Measurements from ENCODE around the gene ERCC6L2. TPM values are rescaled to one million over a fixed set of nuclear protein-coding genes. Genes with fewer than 3 reads are reported as not detected.

ERCC6L2 gene
- total and polyA plus RNA-seq, 10 of the 15 experiments (the other 5 are each of a cell fraction or from before 2014, with no cell fraction given), result 8.1 to 45.0 (median 22.6) TPM

- no peak for TF ChIP-seq FOS (IDR thresholded peaks at IDR 0.05; ENCODE audit: borderline replicate concordance, extremely low read depth, insufficient read length)
- TF ChIP-seq EZH2 (IDR thresholded peaks at IDR 0.05; ENCODE audit: borderline replicate concordance, control insufficient read depth, low read depth, low read length), result no peak
- no peak for TF ChIP-seq NR2C2 (IDR thresholded peaks at IDR 0.05; ENCODE audit: borderline replicate concordance, control insufficient read depth, insufficient read length, low read depth)
- TF ChIP-seq KDM1A (IDR thresholded peaks at IDR 0.05; ENCODE audit: borderline replicate concordance), result no peak
- TF ChIP-seq, protein P1, sequence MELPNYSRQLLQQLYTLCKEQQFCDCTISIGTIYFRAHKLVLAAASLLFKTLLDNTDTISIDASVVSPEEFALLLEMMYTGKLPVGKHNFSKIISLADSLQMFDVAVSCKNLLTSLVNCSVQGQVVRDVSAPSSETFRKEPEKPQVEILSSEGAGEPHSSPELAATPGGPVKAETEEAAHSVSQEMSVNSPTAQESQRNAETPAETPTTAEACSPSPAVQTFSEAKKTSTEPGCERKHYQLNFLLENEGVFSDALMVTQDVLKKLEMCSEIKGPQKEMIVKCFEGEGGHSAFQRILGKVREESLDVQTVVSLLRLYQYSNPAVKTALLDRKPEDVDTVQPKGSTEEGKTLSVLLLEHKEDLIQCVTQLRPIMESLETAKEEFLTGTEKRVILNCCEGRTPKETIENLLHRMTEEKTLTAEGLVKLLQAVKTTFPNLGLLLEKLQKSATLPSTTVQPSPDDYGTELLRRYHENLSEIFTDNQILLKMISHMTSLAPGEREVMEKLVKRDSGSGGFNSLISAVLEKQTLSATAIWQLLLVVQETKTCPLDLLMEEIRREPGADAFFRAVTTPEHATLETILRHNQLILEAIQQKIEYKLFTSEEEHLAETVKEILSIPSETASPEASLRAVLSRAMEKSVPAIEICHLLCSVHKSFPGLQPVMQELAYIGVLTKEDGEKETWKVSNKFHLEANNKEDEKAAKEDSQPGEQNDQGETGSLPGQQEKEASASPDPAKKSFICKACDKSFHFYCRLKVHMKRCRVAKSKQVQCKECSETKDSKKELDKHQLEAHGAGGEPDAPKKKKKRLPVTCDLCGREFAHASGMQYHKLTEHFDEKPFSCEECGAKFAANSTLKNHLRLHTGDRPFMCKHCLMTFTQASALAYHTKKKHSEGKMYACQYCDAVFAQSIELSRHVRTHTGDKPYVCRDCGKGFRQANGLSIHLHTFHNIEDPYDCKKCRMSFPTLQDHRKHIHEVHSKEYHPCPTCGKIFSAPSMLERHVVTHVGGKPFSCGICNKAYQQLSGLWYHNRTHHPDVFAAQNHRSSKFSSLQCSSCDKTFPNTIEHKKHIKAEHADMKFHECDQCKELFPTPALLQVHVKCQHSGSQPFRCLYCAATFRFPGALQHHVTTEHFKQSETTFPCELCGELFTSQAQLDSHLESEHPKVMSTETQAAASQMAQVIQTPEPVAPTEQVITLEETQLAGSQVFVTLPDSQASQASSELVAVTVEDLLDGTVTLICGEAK (IDR thresholded peaks at IDR 0.05; ENCODE audit: borderline replicate concordance), result no peak
- no peak for TF ChIP-seq KLF5 (IDR thresholded peaks at IDR 0.05; ENCODE audit: partially characterized antibody)
- TF ChIP-seq RB1 (IDR thresholded peaks at IDR 0.05; ENCODE audit: borderline replicate concordance), result no peak
- no peak for TF ChIP-seq SREBF1 (IDR thresholded peaks at IDR 0.05; ENCODE audit: low read length)
Measured at GRCh38 chr9:95971815-95972214, 96.3 kb downstream of the ERCC6L2 start (continued).

GRCh38 chr9:95974389-95974788 lies 98.9 kb downstream of the ERCC6L2 start:
- H2AFZ ChIP-seq (ENCODE audit: control insufficient read depth, low read depth, low read length), result no peak overlapping the region
- ChIA-PET CTCF (no interaction called here), SMC1A (ENCODE audit: uncharacterized antibody, unreplicated experiment) (no interaction called here), RAD21 (ENCODE audit: unreplicated experiment) (no interaction called here), POLR2A (no interaction called here)
- no peak overlapping the region for H3K9ac ChIP-seq (ENCODE audit: control insufficient read depth, insufficient read depth, low read length)
- intact Hi-C loops (cut with micrococcal nuclease; ENCODE audit: unreplicated experiment) (no loop called here), in situ Hi-C loops (cut with MboI) (no loop called here)
- no peaks in the 10 kb centered on the region for H4K20me1 ChIP-seq (ENCODE audit: control insufficient read depth, insufficient read depth)
- WGBS (ENCODE audit: insufficient coverage, insufficient replicate concordance, low lambda C conversion rate, missing lambda C conversion rate), result 94% methylated on average over 1 of the region's 1 CpG
- DNase-seq (ENCODE audit: low read depth, low spot score) (no peak), FAIRE-seq (peak; percentile 31), ATAC-seq (no peak)
- no peaks in the 10 kb centered on the region for H3K79me2 ChIP-seq (ENCODE audit: control insufficient read depth, insufficient read depth, low read length)
- no peaks in the 10 kb centered on the region for H3K9me3 ChIP-seq (replicated peaks; ENCODE audit: control insufficient read depth, insufficient read depth, low read length)
- H3K27ac ChIP-seq (ENCODE audit: control insufficient read depth, insufficient read depth), result no peak overlapping the region
- H3K4me3 ChIP-seq, result no peak overlapping the region
- H3K4me2 ChIP-seq (ENCODE audit: control insufficient read depth, insufficient read depth), result no peak overlapping the region
- BruUV-seq (replicated peaks), result no TSS peak
- H3K27me3 ChIP-seq (replicated peaks in 1 of 2; ENCODE audit: control insufficient read depth in 2 of 2, insufficient read depth in 2 of 2, low read length in 1 of 2), result no peaks in the 10 kb centered on the region
- H3K4me1 ChIP-seq (ENCODE audit: control insufficient read depth, insufficient read depth, low read length), result no peaks in the 10 kb centered on the region
- 0 out of 4 replicates have a peak, but pooled peaks cover 0 to 3% of the 10 kb centered on the region in 2 experiments for H3K36me3 ChIP-seq (ENCODE audit: control insufficient read depth in 2 of 2, insufficient read depth in 2 of 2, low read length in 1 of 2)
- no peak for TF ChIP-seq STAT1 (conservative IDR thresholded peaks at IDR 0.05)
- no peak for TF ChIP-seq TAF1 (IDR thresholded peaks at IDR 0.05; ENCODE audit: borderline replicate concordance, low read depth, low read length)
- TF ChIP-seq ZZZ3 (IDR thresholded peaks at IDR 0.05; ENCODE audit: control insufficient read depth, insufficient read length, low read depth), result no peak
- TF ChIP-seq, protein P2, sequence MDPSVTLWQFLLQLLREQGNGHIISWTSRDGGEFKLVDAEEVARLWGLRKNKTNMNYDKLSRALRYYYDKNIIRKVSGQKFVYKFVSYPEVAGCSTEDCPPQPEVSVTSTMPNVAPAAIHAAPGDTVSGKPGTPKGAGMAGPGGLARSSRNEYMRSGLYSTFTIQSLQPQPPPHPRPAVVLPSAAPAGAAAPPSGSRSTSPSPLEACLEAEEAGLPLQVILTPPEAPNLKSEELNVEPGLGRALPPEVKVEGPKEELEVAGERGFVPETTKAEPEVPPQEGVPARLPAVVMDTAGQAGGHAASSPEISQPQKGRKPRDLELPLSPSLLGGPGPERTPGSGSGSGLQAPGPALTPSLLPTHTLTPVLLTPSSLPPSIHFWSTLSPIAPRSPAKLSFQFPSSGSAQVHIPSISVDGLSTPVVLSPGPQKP (IDR thresholded peaks at IDR 0.05; ENCODE audit: low read depth, low read length), result no peak
- no peak for TF ChIP-seq HDAC2 (IDR thresholded peaks at IDR 0.05)
- TF ChIP-seq NFIC (IDR thresholded peaks at IDR 0.05; ENCODE audit: low read depth, low read length), result no peak
- TF ChIP-seq DPF2 (IDR thresholded peaks at IDR 0.05), result no peak
- TF ChIP-seq RBBP5 (conservative IDR thresholded peaks at IDR 0.05), result no peak
- TF ChIP-seq POLR2AphosphoS2 (IDR thresholded peaks at IDR 0.05; ENCODE audit: low read depth, low read length), result no peak
- TF ChIP-seq NRF1 (conservative IDR thresholded peaks at IDR 0.05; ENCODE audit: low read depth, low read length), result no peak
- TF ChIP-seq FOXK2 (IDR thresholded peaks at IDR 0.05), result no peak
- no peak for TF ChIP-seq SRF (IDR thresholded peaks at IDR 0.05; ENCODE audit: low read depth in 2 of 2, low read length in 2 of 2)
- no peak for TF ChIP-seq NR2C1 (IDR thresholded peaks at IDR 0.05)
- TF ChIP-seq ATF7 (IDR thresholded peaks at IDR 0.05; ENCODE audit: low read depth), result no peak
- TF ChIP-seq WRNIP1 (IDR thresholded peaks at IDR 0.05; ENCODE audit: borderline replicate concordance, low read depth, low read length), result no peak

Data from GM12878 (cell line).